Endothelial cell of umbilical vein (primary cell): Measurements from ENCODE around the gene CDR2. TPM values are rescaled to one million over a fixed set of nuclear protein-coding genes. Genes with fewer than 3 reads are reported as not detected.

Source experiments
- BruUV-seq: library from RNA; stranded (reverse); fragments of 400-500 nt; replicated peaks from 2 replicates; lab custom pipeline; 2021; lab: Mats Ljungman, UMichigan
- CTCF ChIA-PET: fragments of 300-600, 350-600 bp; sonication (Branson Sonifier 250); formaldehyde crosslinking; loops from one replicate; lab custom pipeline; 2021; ENCODE audit warnings: antibody characterized with exemption, inconsistent platforms; lab: Charles Lee
- POLR2A ChIA-PET: fragments of 300-600, 350-600 bp; sonication (Branson Sonifier 250); formaldehyde crosslinking; loops from one replicate; lab custom pipeline; 2021; ENCODE audit warnings: antibody characterized with exemption, inconsistent platforms; lab: Charles Lee
- DNase-seq: peaks from one replicate; pipeline ENCODE4 v3.0.0-alpha.2; 2011; ENCODE audit warnings: low read depth, low spot score
- FAIRE-seq: peaks from 2 replicates; lab custom pipeline; 2011; peaks lifted over from hg19 to GRCh38; lab: Jason Lieb, UNC
- H2AFZ ChIP-seq: 2 replicates; pipeline ENCODE4 v1.6.0; 2012; ENCODE audit warnings: low read depth, low read length, control low read depth, inconsistent platforms
- H3K27ac ChIP-seq: 2 replicates; pipeline ENCODE4 v1.5.1; 2011; ENCODE audit warnings: low read depth, mild to moderate bottlenecking, control low read depth, low read length, moderate library complexity; ENCODE audit not compliant: insufficient read depth
- H3K27me3 ChIP-seq, 2 experiments: 2 replicates each; pipeline versions ENCODE4 v1.6.0 to v1.6.1; 2011; ENCODE audit warnings: low read length in 2 of 2, mixed read lengths in 1 of 2; ENCODE audit not compliant: control insufficient read depth in 2 of 2, insufficient read depth in 2 of 2
- H3K36me3 ChIP-seq, 2 experiments: 2 replicates in 1 of 2; 3 replicates in 1 of 2; pipeline ENCODE4 v1.5.1; 2011; ENCODE audit warnings: low read length in 2 of 2, mild to moderate bottlenecking in 1 of 2, moderate library complexity in 1 of 2; ENCODE audit not compliant: control insufficient read depth in 2 of 2, insufficient read depth in 2 of 2; ENCODE audit errors: extremely low read depth in 1 of 2
- H3K4me1 ChIP-seq: 3 replicates; pipeline ENCODE4 v1.5.1; 2011; ENCODE audit warnings: mild to moderate bottlenecking, low read length; ENCODE audit not compliant: control insufficient read depth, insufficient read depth; ENCODE audit errors: extremely low read depth
- H3K4me2 ChIP-seq: 2 replicates; pipeline ENCODE4 v1.6.1; 2011; ENCODE audit warnings: low read length, control low read depth, mixed read lengths; ENCODE audit not compliant: insufficient read depth
- H3K4me3 ChIP-seq, 3 experiments: fragments of 200-600 bp in 1 of 3; sonication (generic), shearing (Covaris generic) in 1 of 3; replicated peaks in 1 of 3; 2 replicates each; pipeline ENCODE4 v1.5.1; 2011 to 2016; ENCODE audit warnings: control low read depth in 3 of 3, low read length in 3 of 3, mild to moderate bottlenecking in 2 of 3, inconsistent platforms in 1 of 3, low read depth in 1 of 3, moderate library complexity in 1 of 3; ENCODE audit not compliant: insufficient read depth in 1 of 3
- H3K79me2 ChIP-seq: 2 replicates; pipeline ENCODE4 v1.6.0; 2012; ENCODE audit warnings: low read length, inconsistent platforms; ENCODE audit not compliant: control insufficient read depth, insufficient read depth
- H3K9ac ChIP-seq: replicated peaks from 2 replicates; pipeline ENCODE3; 2011; ENCODE audit warnings: low read length, control low read depth; ENCODE audit not compliant: insufficient read depth; ENCODE audit errors: extremely low read depth
- H3K9me1 ChIP-seq: replicated peaks from 3 replicates; pipeline ENCODE4 v1.6.0; 2011; ENCODE audit warnings: mild to moderate bottlenecking, low read length; ENCODE audit not compliant: control insufficient read depth, insufficient read depth; ENCODE audit errors: extremely low read depth
- H3K9me3 ChIP-seq: replicated peaks from 2 replicates; pipeline ENCODE4 v1.5.1; 2012; ENCODE audit warnings: low read length, inconsistent platforms; ENCODE audit not compliant: control insufficient read depth, insufficient read depth
- H4K20me1 ChIP-seq: replicated peaks from 2 replicates; pipeline ENCODE3; 2011; ENCODE audit warnings: mild to moderate bottlenecking, low read length; ENCODE audit not compliant: control insufficient read depth, insufficient read depth; ENCODE audit errors: extremely low read depth
- EZH2 ChIP-seq: IDR thresholded peaks from 2 replicates; pipeline ENCODE4 v1.6.1; 2012; ENCODE audit warnings: borderline replicate concordance, low read depth, mild to moderate bottlenecking, moderate library complexity, low read length, inconsistent platforms; ENCODE audit not compliant: severe bottlenecking
- FOS ChIP-seq: IDR thresholded peaks from 2 replicates; pipeline ENCODE4 v1.6.1; 2011; ENCODE audit warnings: mild to moderate bottlenecking, low read length, moderate library complexity, borderline replicate concordance; ENCODE audit not compliant: insufficient read depth
- GATA2 ChIP-seq: IDR thresholded peaks from 2 replicates; pipeline ENCODE4 v1.7.0; 2011; ENCODE audit warnings: low read depth, mild to moderate bottlenecking, moderate library complexity, mixed read lengths, low read length; ENCODE audit not compliant: insufficient read length, insufficient read depth
- JUN ChIP-seq: IDR thresholded peaks from 2 replicates; pipeline ENCODE4 v1.6.1; 2011; ENCODE audit warnings: borderline replicate concordance, low read depth; ENCODE audit not compliant: insufficient read length, insufficient read depth
- MYC ChIP-seq: IDR thresholded peaks from one replicate; pipeline ENCODE4 v1.6.1; 2011; ENCODE audit warnings: mild to moderate bottlenecking, low read depth, low read length
- POLR2A ChIP-seq: IDR thresholded peaks from 2 replicates; pipeline ENCODE4 v1.6.1; 2012; ENCODE audit warnings: low read depth, mild to moderate bottlenecking, control low read depth, low read length
- POLR2AphosphoS5 ChIP-seq: IDR thresholded peaks from 2 replicates; pipeline ENCODE4 v1.6.1; 2012; ENCODE audit warnings: low read depth, mild to moderate bottlenecking, control low read depth, low read length, moderate library complexity; ENCODE audit not compliant: insufficient read depth
- dilution Hi-C: fragments of 300-500 bp; cut with MboI; formaldehyde crosslinking; loops from one replicate; pipeline ENCODE4 v1.15.0; 2019; ENCODE audit warnings: low sequenced_read_pairs; ENCODE audit not compliant: extremely low pct_ligation_motif_present
- intact Hi-C: fragments of 100-400 bp; cut with micrococcal nuclease; formaldehyde crosslinking; loops from one replicate; pipeline ENCODE4 v1.10.0; 2022
- polyA plus RNA-seq, 4 experiments: library from polyadenylated mRNA; depleted of rRNA in 3 of 4; stranded (reverse) in 3 of 4; unstranded in 1 of 4; fragments of >200 nt; gene quantifications; 2 replicates each; pipeline versions ENCODE4 v1.2.1 to v1.2.3, GENCODE V29; 2011 to 2012; ENCODE audit warnings: missing spikeins in 1 of 4
- total RNA-seq: library from RNA; stranded (reverse); gene quantifications from 2 replicates; pipeline ENCODE4 v1.2.3, GENCODE V29; 2021
- TF ChIP-seq, protein P1 (sequence below): IDR thresholded peaks from 2 replicates; pipeline ENCODE4 v1.6.1; 2011; ENCODE audit not compliant: insufficient read depth, insufficient read length
- TF ChIP-seq, protein P2 (sequence below), 2 donors: IDR thresholded peaks; 1 replicate in 1 of 2; 2 replicates in 1 of 2; pipeline ENCODE4 v1.5.1; 2011; ENCODE audit warnings: low read length in 2 of 2, mild to moderate bottlenecking in 2 of 2, moderate library complexity in 2 of 2, control low read depth in 1 of 2, inconsistent platforms in 1 of 2, low read depth in 1 of 2; ENCODE audit not compliant: insufficient read depth in 1 of 2; ENCODE audit errors: extremely low read depth in 1 of 2

Gene CDR2
- total and polyA plus RNA-seq, 2 donors (not counting 3 experiments of a cell fraction or from before 2014, with no cell fraction given), result 35.3 to 61.9 TPM

DNA sequence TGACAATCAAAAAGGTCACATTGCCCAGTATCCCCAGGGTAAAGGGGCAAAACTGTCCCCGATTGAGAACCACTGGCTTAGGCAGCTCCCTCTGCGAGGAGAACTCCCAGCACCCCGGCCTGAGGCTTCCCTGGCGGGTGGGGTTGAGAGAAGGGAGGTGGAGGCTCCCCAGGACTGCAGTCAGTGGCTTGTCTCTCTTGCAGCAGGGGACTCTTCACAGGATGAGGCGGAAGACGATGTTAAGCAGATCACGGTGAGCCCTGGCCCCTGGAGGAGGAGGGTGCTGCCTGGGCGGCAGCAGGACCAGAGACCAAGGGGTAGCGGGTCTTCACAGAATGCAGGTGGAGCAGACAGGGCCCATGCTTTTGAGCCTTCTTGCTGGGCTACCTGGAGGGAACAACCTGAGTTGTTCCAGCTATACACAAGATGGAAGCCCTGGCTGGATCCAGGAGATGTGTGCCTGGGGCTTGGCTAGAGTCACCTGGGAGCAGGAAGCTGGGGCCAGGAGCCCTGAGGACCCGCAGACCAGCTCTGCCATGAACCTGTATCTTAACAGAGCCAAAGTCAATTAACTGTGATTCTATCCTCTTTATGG is 60.4 kb downstream of the CDR2 start:
- Histone ChIP-seq H3K79me2 (no peaks in the 10 kb centered on the region), H3K27me3 (no peaks in the 10 kb centered on the region), H3K36me3 (peaks cover 6 to 38% of the 10 kb centered on the region in 2 experiments), H2AFZ (no peak overlapping the region), H3K4me1 (no peaks in the 10 kb centered on the region), H3K9me1 (no peaks in the 10 kb centered on the region), H4K20me1 (no peaks in the 10 kb centered on the region), H3K27ac (no peak overlapping the region), H3K4me2 (no peak overlapping the region), H3K9ac (no peak overlapping the region), H3K9me3 (no peaks in the 10 kb centered on the region), H3K4me3 (no peak overlapping the region)
- TF ChIP-seq, protein P1, sequence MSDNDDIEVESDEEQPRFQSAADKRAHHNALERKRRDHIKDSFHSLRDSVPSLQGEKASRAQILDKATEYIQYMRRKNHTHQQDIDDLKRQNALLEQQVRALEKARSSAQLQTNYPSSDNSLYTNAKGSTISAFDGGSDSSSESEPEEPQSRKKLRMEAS, result no peak
- TF ChIP-seq POLR2AphosphoS5, result no peak
- no peak for TF ChIP-seq FOS
- no peak for TF ChIP-seq MYC
- no peak for TF ChIP-seq JUN
- TF ChIP-seq, protein P2, sequence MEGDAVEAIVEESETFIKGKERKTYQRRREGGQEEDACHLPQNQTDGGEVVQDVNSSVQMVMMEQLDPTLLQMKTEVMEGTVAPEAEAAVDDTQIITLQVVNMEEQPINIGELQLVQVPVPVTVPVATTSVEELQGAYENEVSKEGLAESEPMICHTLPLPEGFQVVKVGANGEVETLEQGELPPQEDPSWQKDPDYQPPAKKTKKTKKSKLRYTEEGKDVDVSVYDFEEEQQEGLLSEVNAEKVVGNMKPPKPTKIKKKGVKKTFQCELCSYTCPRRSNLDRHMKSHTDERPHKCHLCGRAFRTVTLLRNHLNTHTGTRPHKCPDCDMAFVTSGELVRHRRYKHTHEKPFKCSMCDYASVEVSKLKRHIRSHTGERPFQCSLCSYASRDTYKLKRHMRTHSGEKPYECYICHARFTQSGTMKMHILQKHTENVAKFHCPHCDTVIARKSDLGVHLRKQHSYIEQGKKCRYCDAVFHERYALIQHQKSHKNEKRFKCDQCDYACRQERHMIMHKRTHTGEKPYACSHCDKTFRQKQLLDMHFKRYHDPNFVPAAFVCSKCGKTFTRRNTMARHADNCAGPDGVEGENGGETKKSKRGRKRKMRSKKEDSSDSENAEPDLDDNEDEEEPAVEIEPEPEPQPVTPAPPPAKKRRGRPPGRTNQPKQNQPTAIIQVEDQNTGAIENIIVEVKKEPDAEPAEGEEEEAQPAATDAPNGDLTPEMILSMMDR (IDR thresholded peaks at IDR 0.05; ENCODE audit: extremely low read depth in 1 of 2, insufficient read depth in 1 of 2, low read depth in 1 of 2, low read length in 2 of 2), result no peak
- TF ChIP-seq EZH2, result no peak
- TF ChIP-seq GATA2, result no peak
- TF ChIP-seq POLR2A, result no peak
- ChIA-PET CTCF (interaction anchor here (1.3 kb wide), 1 partner anchor 13 kb away, joined by 3 read pairs; no protein-coding TSS in a partner anchor), POLR2A (no interaction called here)
- intact Hi-C loops (no loop called here), dilution Hi-C loops (no loop called here)
- FAIRE-seq, result no peak
- no peak for DNase-seq
- no TSS peak for BruUV-seq
